LNCAP (cell line): ENCODE results near the gene SLC27A1.

Experiments
- CTCF ChIP-seq: fragments of 450-650 bp; IDR thresholded peaks from 2 replicates; pipeline ENCODE4 v1.5.1; 2017; ENCODE audit warnings: mild to moderate bottlenecking

SLC27A1 gene

GRCh38 chr19:17471410-17472125, 1.2 kb downstream of the SLC27A1 start:
- TF ChIP-seq CTCF: no peak

GRCh38 chr19:17473041-17473440, 2.7 kb downstream of the SLC27A1 start:
- TF ChIP-seq CTCF: no peak

- TF ChIP-seq CTCF: no peak
Observed at GRCh38 chr19:17475541-17476115, 5.3 kb downstream of the SLC27A1 start.

GRCh38 chr19:17479325-17479791, 9.0 kb downstream of the SLC27A1 start:
- TF ChIP-seq CTCF: no peak

GRCh38 chr19:17481986-17482385, 11.7 kb downstream of the SLC27A1 start:
- TF ChIP-seq CTCF: no peak

- no peak for TF ChIP-seq CTCF
Observed at GRCh38 chr19:17482877-17483604, 12.7 kb downstream of the SLC27A1 start.

GRCh38 chr19:17483605-17484002, 13.3 kb downstream of the SLC27A1 start:
- no peak for TF ChIP-seq CTCF
